ENCODE measurements around the gene SHQ1. TPM values are rescaled to one million over a fixed set of nuclear protein-coding genes. Genes with fewer than 3 reads are reported as not detected.
A peak's percentile ranks its signal among the peaks of the same experiment; 100 is the strongest.

The SHQ1 gene
- total and polyA plus RNA-seq, 2 donors (not counting 3 experiments of a cell fraction or from before 2014, with no cell fraction given), result 7.3 to 20.6 TPM

GRCh38 chr3:72756900-72757299 lies 91.3 kb downstream of the SHQ1 start:
- H3K9me3 ChIP-seq (replicated peaks; ENCODE audit: control insufficient read depth, insufficient read depth, low read length), result no peaks in the 10 kb centered on the region
- no peak overlapping the region for H3K27ac ChIP-seq (ENCODE audit: insufficient read depth, low read depth, low read length)
- H3K79me2 ChIP-seq (ENCODE audit: control insufficient read depth, insufficient read depth, low read length), result no peaks in the 10 kb centered on the region
- H3K36me3 ChIP-seq (ENCODE audit: control insufficient read depth in 2 of 2, extremely low read depth in 1 of 2, insufficient read depth in 2 of 2, low read length in 2 of 2), result no peaks in the 10 kb centered on the region
- DNase-seq (ENCODE audit: low read depth, low spot score) (peak; percentile 67), FAIRE-seq (peak; percentile 21)
- H3K4me1 ChIP-seq (ENCODE audit: control insufficient read depth, extremely low read depth, insufficient read depth, low read length), result peaks cover 2% of the 10 kb centered on the region
- H3K9me1 ChIP-seq (replicated peaks; ENCODE audit: control insufficient read depth, extremely low read depth, insufficient read depth, low read length), result no peaks in the 10 kb centered on the region
- BruUV-seq (replicated peaks), result no TSS peak
- intact Hi-C loops (cut with micrococcal nuclease), result no loop called here
- H2AFZ ChIP-seq (ENCODE audit: low read depth, low read length), result no peak overlapping the region
- H3K9ac ChIP-seq (replicated peaks; ENCODE audit: extremely low read depth, insufficient read depth, low read length), result no peak overlapping the region
- no peak overlapping the region for H3K4me3 ChIP-seq (replicated peaks in 1 of 3; ENCODE audit: insufficient read depth in 1 of 3, low read depth in 1 of 3, low read length in 3 of 3)
- ChIA-PET CTCF (interaction anchor here (3.5 kb wide), 1 partner anchor 18 kb away, joined by 10 read pairs; no protein-coding TSS in a partner anchor), POLR2A (no interaction called here)
- TF ChIP-seq MAX (IDR thresholded peaks at IDR 0.05; ENCODE audit: insufficient read depth, insufficient read length) (no peak), JUN (IDR thresholded peaks at IDR 0.05; ENCODE audit: borderline replicate concordance, insufficient read depth, insufficient read length, low read depth) (no peak), POLR2A (IDR thresholded peaks at IDR 0.05; ENCODE audit: low read depth, low read length) (no peak), GATA2 (IDR thresholded peaks at IDR 0.05; ENCODE audit: insufficient read depth, insufficient read length, low read depth, low read length) (no peak), MYC (IDR thresholded peaks at IDR 0.05; ENCODE audit: low read depth, low read length) (no peak), CTCF (IDR thresholded peaks at IDR 0.05; ENCODE audit: extremely low read depth in 1 of 2, insufficient read depth in 1 of 2, low read depth in 1 of 2, low read length in 2 of 2) (no peak), POLR2AphosphoS5 (IDR thresholded peaks at IDR 0.05; ENCODE audit: insufficient read depth, low read depth, low read length) (no peak), EZH2 (IDR thresholded peaks at IDR 0.05; ENCODE audit: borderline replicate concordance, low read depth, low read length, severe bottlenecking) (no peak), FOS (IDR thresholded peaks at IDR 0.05; ENCODE audit: borderline replicate concordance, insufficient read depth, low read length) (no peak)
- no peak overlapping the region for H3K4me2 ChIP-seq (ENCODE audit: insufficient read depth, low read length)
- dilution Hi-C loops (cut with MboI; ENCODE audit: extremely low pct_ligation_motif_present, low sequenced_read_pairs), result no loop called here
- no peaks in the 10 kb centered on the region for H3K27me3 ChIP-seq (ENCODE audit: control insufficient read depth in 2 of 2, insufficient read depth in 2 of 2, low read length in 2 of 2)
- no peaks in the 10 kb centered on the region for H4K20me1 ChIP-seq (replicated peaks; ENCODE audit: control insufficient read depth, extremely low read depth, insufficient read depth, low read length)

All from endothelial cell of umbilical vein (primary cell).